HPDE6-E6E7 (cell line): ENCODE results near the gene AFG1L.
"Not testable (repeated sequence)": the region's sequence is repeated elsewhere in the genome, so short reads cannot be mapped to it uniquely, and the experiment has no call there.

ENCODE experiments used
- DNase-seq: peaks from one replicate; pipeline ENCODE4 v3.0.0; 2011; ENCODE audit warnings: missing footprints; ENCODE audit errors: extremely low spot score

AFG1L gene

DNA sequence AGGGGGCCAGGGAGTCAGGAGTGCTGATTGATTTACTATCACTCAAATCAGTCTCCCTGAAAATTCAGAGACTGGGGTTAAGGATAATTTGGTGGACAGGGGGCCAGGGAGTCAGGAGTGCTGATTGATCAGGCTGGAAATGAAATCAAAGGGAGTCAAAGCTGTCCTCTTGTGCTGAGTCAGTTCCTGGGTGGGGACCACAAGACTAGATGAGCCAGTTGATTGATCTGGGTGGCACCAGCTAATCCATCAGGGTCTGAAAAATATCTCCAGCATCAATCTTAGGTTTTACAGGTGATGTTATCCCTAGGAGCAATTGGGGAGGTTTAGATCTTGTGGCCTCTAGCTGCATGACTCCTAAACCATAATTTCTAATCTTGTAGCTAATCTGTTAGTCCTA is 6.1 kb upstream of the AFG1L start:
- no peak for DNase-seq

DNA sequence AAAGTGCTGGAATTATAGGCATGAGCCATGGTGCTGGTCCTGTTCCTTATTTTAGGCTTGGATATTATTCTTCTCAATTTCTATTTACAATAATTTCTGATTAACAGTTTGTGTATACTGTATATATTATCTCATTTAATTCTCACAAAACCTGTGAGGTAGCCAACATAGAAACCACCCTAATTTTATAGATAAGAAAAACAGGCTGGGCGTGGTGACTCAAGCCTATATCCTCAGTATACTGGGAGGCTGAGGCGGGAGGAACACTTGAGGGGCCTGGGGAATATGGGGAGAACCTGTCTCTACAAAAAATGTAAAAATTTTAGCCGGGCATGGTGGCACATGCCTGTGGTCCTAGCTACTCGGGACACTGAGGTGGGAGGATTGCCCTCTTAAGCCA is 3.8 kb upstream of the AFG1L start:
- no peak for DNase-seq

DNA sequence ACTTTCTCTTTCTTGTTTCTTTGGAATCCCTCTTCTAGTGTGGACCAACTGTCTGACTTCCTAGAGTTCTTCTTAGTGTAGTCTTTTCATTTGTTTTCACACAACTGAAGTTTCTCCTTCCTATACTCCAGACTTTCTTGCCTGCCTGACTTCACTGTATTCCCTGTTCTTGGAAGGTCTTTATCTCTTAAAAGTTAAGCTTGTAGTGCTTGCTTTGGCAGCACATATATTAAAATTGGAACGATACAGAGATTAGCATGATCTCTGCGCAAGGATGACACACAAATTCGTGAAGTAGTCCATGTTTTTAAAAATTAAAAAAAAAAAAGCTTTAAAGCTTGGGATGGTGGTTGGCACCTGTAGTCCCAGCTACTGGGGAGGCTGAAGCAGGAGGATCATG is 2.3 kb upstream of the AFG1L start:
- not testable (repeated sequence) for DNase-seq

- no peak for DNase-seq
Measured at GRCh38 chr6:108293527-108294296, 1.1 kb upstream of the AFG1L start.

DNA sequence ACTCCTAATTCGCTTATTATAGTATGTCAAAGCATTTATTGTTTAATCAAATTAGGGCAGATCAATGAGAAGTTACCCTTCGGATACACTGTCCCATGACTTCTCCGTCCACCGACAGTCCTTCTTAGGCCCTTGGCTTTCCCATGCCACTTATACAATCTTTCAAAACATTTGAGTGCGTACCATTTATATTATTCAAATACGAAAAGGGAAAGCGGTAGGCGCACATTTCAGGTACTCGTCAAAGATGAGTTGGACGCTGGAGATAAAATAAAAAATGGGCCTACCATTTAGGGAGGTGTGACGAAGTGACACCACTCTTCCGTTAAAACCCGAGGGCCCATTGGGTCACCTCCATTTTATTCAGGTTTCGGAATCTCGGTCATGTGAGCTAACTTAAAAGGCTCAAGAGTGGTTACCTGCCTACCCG is 542 bp upstream of the AFG1L start:
- DNase-seq: no peak

DNA sequence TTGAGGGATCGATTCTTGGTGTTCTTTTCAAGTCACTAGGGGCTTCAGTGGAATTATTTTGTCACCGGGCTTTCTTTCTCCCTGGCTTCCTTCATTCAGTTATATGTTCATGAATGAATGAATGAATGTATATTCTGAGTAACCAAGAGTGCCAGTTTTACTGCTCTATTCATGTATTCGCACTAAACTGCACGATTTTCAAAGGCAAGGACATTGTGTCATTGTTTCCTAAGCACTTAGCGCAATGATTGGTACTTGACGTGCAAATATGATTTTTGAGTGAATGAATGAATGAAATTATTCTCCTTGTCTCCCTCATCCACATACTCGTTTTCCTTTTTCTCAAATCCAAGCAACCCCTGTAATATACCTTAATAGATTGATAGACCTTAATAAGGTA is 822 bp downstream of the AFG1L start:
- DNase-seq: no peak

DNA sequence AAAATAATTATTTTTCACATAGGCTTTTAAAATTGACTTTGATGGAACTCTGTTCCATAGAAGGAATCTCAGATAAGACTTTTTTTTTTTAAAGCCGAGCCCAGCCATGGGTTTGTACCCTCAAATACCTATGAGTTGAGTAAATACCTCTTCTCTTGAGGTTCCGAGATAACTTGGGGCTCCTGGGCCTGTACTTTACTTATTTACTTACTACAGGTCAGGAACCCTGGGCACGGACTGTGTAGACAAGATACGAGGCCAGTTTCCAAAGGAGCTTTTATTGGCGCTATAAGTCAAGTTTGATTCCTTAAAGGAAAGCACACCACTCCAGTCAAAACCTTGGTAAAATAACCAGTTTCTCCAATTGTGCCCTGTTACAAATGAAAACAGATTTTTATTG is 7.5 kb downstream of the AFG1L start:
- no peak for DNase-seq

- DNase-seq: no peak
Measured at GRCh38 chr6:108304646-108305045, 9.8 kb downstream of the AFG1L start.

- DNase-seq: not testable (repeated sequence)
Measured at GRCh38 chr6:108308641-108309040, 13.8 kb downstream of the AFG1L start.

- no peak for DNase-seq
Measured at GRCh38 chr6:108309844-108310243, 15.0 kb downstream of the AFG1L start.

- DNase-seq: no peak
Measured at GRCh38 chr6:108312605-108313004, 17.8 kb downstream of the AFG1L start.

DNA sequence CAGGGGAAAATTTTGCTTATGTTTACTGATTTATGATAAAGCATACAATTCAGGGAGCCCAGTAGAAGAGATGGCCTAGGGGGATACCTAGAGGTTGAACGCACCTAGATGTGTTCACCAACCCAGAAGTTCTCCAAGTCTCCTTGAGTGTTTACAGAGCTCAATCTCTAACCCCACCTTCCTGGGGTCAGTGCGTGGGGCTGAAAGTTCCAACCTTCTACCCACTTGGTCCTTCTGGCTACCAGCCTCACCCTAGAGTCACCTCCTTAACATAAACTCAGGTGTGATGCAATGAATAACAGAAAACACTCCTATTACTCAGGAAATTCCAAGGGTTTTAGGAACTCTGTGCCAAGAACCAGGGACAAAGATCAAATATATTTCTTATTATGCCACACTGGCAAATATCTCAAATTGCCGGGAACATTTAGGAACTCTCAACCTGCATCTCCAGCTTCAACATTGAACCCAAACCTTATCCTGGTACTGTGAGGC is 26.4 kb downstream of the AFG1L start:
- no peak for DNase-seq

- no peak for DNase-seq
Measured at GRCh38 chr6:108322728-108323127, 27.9 kb downstream of the AFG1L start.

GRCh38 chr6:108323710-108324466 is 29.0 kb downstream of the AFG1L start:
- DNase-seq: no peak

DNA sequence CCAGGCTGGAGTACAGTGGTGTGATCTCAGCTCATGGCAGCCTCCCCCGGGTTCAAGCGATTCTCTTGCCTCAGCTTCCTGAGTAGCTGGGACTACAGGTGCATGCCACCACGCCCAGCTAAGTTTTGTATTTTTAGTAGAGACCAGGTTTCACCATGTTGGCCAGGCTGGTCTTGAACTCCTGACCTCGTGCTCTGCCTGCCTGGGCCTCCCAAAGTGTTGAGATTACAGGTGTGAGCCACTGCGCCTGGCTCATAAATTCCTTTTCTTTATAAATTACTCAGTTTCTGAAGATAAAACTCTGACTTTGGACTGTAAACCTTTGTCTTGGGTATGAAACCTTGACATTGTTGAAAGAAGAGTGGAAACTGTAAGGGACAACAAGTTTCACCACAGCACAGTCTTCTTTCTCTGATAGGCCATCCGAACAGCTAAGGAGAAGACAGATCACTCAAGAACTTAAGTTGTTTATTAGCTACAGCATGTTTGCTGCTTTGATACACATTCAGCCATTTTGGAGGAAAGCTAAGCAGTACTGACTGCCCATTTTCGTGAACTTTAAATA is 35.4 kb downstream of the AFG1L start:
- DNase-seq: not testable (repeated sequence)

- DNase-seq: no peak
Measured at GRCh38 chr6:108330806-108331205, 36.0 kb downstream of the AFG1L start.

DNA sequence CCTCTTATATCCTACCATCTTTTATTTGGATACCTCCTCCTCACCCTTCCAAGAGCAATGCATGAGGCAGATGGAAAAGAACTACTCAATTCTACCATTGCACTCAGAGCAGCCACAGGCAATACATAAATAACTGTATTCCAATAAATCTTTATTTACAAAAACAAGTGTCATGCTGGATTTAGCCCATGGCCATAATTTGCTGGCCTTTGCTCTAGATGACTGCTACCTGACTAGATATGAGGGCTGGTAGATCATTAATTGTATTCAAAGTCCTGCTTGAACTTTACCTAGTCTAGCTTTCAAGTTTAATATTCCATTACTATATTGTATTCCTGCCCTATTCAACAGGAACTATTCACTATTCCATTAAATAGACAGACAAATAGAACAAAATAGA is 37.1 kb downstream of the AFG1L start:
- DNase-seq: no peak

DNA sequence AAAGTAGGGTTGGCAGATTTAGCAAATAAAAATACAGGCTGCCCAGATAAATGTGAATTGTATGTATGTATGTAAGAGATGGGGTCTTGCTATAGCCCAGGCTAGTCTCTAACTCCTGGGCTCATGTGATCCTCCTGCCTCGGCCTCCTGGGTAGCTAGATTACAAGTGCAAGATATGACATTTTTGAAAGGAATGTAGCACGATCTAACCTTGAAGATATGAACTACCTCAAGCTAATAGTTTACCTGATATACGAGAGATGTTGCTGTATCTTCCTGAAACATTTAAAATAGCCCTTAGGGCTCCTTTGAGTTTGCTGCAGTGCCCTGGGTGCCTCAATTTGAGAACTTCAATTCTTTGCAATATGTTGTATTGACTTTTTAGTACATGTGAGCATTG is 42.1 kb downstream of the AFG1L start:
- no peak for DNase-seq

DNA sequence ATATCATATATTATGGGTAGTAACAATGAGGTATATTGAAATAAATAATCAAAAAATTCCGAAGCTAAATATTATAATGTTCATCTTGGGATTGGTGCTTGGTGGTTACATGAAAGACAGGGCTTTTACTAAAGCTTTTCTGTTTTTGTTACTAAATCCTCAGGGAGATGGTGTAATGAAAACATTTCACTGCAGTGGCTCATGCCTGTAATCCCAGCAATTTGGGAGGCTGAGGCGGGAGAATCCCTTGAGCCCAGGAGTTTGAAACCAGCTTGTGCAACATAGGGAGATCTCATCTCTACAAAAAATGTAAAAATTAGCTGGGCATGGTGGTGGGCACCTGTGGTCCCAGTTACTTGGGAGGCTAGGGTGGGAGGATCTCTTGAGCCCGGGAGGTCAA is 42.9 kb downstream of the AFG1L start:
- DNase-seq: no peak

DNA sequence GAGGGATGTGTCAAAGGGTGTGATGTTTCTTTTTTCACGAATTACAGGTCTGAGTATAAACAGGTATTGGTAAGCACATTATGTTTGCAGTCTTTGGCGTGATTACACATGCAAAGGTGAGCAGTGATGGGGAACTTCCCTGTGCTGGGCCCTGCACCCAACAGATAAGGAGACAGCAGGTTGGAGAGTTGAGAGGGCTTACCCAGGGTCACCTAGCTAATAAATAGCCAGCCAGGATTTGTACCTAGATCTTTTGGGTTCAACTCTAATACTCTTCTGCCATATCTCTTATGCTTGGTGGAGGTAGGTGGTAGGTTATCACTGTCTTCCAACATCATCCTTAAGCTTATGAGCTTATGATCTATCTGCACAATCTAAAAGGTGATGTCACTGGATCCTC is 46.5 kb downstream of the AFG1L start:
- no peak for DNase-seq

DNA sequence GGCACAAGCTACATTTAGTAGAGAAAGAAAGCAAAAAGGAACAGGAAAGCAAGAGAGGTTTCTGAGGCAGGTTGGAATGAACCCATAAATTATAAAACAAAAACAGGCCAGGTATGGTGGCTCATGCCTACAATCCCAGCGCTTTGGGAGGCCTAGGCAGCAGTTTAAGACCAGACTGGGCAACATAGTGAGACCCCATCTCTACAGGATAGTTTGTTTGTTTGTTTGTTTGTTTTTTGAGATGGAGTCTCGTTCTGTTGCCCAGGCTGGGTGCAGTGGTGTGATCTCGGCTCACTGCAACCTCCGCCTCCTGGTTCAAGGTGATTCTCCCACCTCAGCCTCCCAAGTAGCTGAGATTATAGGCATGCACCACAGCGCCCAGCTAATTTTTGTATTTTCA is 49.0 kb downstream of the AFG1L start:
- no peak for DNase-seq

- no peak for DNase-seq
Measured at GRCh38 chr6:108348655-108349349, 53.9 kb downstream of the AFG1L start.
